Activated naive CD4-positive, alpha-beta T cell treated with anti-CD3 and anti-CD28 coated beads for 36 hours (primary cell): ENCODE data around the gene PAOX. TPM values are rescaled to one million over a fixed set of nuclear protein-coding genes. Genes with fewer than 3 reads are reported as not detected.
A peak's percentile ranks its signal among the peaks of the same experiment; 100 is the strongest.
"Not testable (repeated sequence)": the region's sequence is repeated elsewhere in the genome, so short reads cannot be mapped to it uniquely, and the experiment has no call there.

Experiments used
- CTCF ChIA-PET: fragments of 350-600 bp; sonication (Branson Sonifier 250); formaldehyde crosslinking; loops from one replicate; lab custom pipeline; 2021; ENCODE audit warnings: antibody characterized with exemption; lab: Charles Lee
- DNase-seq: peaks from one replicate; pipeline ENCODE4 v3.0.0-alpha.2; 2020
- H3K27ac Mint-ChIP-seq: one replicate; pipeline ENCODE4 v1.8.0; 2021; ENCODE audit warnings: mild to moderate bottlenecking, mixed read lengths
- H3K27me3 Mint-ChIP-seq: one replicate; pipeline ENCODE4 v1.8.0; 2021; ENCODE audit warnings: low read depth, mixed read lengths
- H3K36me3 Mint-ChIP-seq: one replicate; pipeline ENCODE4 v1.8.0; 2021; ENCODE audit warnings: low read depth, mixed read lengths
- H3K4me1 Mint-ChIP-seq: one replicate; pipeline ENCODE4 v1.8.0; 2021; ENCODE audit warnings: low read depth, mixed read lengths
- H3K4me3 Mint-ChIP-seq: one replicate; pipeline ENCODE4 v1.8.0; 2021; ENCODE audit warnings: mild to moderate bottlenecking, moderate library complexity, mixed read lengths
- H3K9me3 Mint-ChIP-seq: one replicate; pipeline ENCODE4 v1.8.0; 2021; ENCODE audit warnings: mixed read lengths
- intact Hi-C: fragments of 100-400 bp; cut with micrococcal nuclease; formaldehyde crosslinking; loops from one replicate; pipeline ENCODE4 v1.15.1; 2023
- total RNA-seq, 2 experiments: library from RNA; stranded (reverse); gene quantifications; one replicate each; pipeline ENCODE4 v1.2.3, GENCODE V29; 2021

Gene PAOX
- total RNA-seq, 2 experiments from 2014 or later: 4.4 to 5.0 TPM

DNA sequence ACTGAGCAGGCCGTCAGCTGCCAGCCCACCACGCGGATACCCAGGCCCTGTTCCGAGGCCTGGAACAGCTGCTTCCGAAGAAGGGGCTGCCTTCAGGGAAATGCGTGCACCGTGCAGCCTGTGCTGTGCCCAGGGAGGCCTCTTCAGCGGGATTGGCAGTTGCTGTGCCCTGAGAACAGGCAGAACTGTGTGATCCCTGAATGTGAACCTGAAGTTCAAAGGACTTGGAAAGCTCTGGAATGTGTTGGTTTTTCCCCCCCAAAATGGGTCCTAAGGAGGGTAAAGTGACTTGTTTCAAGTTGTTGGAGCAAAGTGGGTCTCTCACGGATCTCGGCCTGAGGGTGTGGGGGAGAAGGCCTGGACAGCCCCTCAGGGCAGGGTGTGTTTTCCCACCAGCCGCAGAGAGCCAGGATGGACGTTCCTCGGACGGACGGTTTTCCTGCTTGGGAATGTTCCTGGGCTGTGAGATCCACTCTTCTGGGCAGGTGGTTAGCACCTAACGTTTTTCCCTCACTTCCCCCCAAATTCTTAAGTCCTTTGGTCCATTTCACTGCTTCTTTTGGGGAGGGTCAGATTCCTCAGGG lies 43.3 kb downstream of the PAOX start:
- intact Hi-C loops: no loop called here
- H3K27ac Mint-ChIP-seq: no peak overlapping the region
- H3K27me3 Mint-ChIP-seq: no peaks in the 10 kb centered on the region
- H3K4me1 Mint-ChIP-seq: peaks cover 2% of the 10 kb centered on the region
- peaks cover 8% of the 10 kb centered on the region for H3K36me3 Mint-ChIP-seq
- no peak overlapping the region for H3K4me3 Mint-ChIP-seq
- H3K9me3 Mint-ChIP-seq: no peaks in the 10 kb centered on the region
- no peak for DNase-seq
- CTCF ChIA-PET: interaction anchor here (0.7 to 1.0 kb wide), 3 partner anchors 10 to 93 kb away, joined by 3 to 5 read pairs (median 4); no protein-coding TSS in a partner anchor

DNA sequence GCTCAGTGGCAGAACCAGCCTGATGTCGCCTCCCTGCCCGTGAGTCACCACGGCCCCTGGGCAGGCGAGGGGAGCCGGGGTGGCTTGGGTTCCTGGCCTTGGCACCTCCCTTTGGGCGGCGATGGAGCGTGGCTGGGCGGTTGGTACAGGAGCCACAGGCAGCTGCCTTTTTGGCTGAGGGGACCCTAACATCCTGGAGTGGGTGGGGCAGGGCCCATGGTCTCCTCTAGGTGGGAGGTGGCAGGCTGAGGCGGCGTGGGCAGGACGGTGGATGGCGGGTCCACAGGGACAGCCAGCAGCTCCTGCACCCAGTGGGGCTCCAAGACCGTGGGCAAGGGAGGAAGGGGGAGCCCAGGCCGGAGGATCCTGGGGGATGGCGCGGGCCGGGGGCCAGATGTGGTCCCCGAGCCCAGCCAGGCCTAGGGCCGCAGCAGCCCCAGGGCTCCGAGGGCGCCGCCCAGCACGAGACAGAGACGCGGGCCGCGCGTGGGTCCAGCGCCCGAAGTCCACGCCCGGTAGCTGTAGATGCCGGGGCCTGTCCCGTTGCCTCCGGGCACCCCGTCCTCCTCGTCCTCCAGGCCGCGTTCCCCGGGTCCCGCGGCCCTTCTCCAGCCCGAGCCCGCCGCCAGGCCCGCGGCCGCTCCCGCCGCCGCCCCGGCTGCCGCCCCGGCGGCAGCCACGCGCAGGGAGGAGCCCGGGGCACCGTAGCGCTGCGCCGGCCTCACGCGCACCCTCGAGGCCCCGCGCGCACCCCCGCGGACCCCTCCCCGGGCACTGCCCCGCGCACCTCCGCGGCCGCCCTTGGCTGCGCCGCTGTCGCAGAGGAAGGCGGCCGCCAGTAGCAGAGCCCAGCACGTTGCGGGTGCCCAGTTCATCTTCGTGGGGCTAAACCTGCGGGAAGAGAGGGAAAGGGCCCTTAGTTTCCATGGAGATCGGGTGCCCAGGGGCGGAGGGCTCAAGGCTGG lies 44.0 kb downstream of the PAOX start:
- intact Hi-C loops: no loop called here
- CTCF ChIA-PET: no interaction called here
- no peaks in the 10 kb centered on the region for H3K27me3 Mint-ChIP-seq
- no peak overlapping the region for H3K27ac Mint-ChIP-seq
- peak overlapping the region; percentile 41 for H3K4me3 Mint-ChIP-seq
- H3K9me3 Mint-ChIP-seq: no peaks in the 10 kb centered on the region
- peaks cover 2% of the 10 kb centered on the region for H3K4me1 Mint-ChIP-seq
- H3K36me3 Mint-ChIP-seq: peaks cover 8% of the 10 kb centered on the region
- DNase-seq: no peak

DNA sequence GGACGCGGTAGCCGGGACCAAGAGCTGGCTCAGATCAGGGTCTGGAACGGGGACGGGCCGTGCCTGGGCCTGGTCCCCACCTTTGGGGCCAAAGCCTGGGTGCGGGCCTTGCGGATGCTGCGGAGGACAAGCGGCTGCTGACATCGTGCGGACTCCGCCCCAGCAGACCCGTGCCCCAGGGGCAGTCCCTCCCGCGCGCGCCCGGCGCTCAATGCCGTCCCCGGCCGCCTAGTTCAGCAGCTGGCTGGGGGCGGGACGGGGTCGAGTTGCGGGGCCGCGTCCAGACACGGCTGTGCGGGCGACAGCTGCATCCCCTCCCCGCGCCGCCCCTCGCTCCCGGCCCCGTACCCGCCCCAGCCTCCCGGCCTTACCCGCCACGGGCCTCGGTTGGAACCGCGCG lies 45.0 kb downstream of the PAOX start:
- H3K27ac Mint-ChIP-seq, CTCF ChIA-PET, H3K9me3 Mint-ChIP-seq, H3K4me1 Mint-ChIP-seq, intact Hi-C loops, H3K36me3 Mint-ChIP-seq, H3K4me3 Mint-ChIP-seq, H3K27me3 Mint-ChIP-seq, DNase-seq: not testable (repeated sequence)

DNA sequence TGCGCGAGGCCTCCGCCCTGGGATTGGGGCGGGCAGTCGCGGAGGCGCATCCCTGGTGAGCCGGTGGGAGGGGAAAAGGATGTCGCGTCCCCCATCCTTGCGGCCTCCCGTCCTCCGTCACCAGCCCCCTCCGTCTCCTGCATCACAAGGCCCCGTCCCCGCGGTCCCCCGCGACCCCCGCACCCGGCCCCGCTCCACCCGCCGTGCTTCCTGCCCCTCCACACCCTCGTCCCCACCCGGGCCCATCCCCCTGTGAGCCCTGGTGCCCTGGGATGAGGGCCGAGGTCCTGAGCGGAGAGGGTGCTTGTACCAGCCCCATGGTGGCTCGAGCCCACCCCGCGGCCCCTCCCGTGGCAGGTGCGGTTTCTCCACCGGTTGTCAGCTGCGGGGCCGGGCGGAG lies 45.5 kb downstream of the PAOX start, which contains the start of gene SPRN:
SPRN (minus strand) TSS at position 25 of the 400 bp plus-strand sequence. CDS start 944 bp downstream, outside the sequence.
- intact Hi-C loops: not testable (repeated sequence)

DNA sequence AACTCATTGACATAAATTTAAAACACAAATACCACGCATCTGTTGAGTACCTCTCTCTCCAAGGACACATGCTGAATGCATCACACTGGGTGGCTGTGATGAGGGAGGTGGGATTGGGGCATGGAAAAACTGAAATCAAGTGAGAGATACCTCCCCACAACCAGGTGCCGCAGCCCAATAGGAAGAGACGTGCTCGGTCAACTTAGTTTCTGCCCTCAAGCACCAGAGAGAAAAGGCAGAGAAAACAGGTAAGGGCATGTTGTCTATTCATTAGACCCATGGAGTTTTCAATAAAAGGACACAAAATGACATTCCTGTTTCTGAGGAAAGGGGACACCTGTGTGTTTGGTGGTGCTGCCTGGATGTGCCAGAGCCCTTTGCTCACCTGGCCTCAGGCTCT lies 50.5 kb downstream of the PAOX start:
- H3K4me1 Mint-ChIP-seq, H3K4me3 Mint-ChIP-seq, H3K9me3 Mint-ChIP-seq, DNase-seq, H3K27me3 Mint-ChIP-seq, H3K36me3 Mint-ChIP-seq, CTCF ChIA-PET, H3K27ac Mint-ChIP-seq: not testable (repeated sequence)
- intact Hi-C loops: loop anchor here (5.0 kb wide), 1 partner anchor 143 kb away; no protein-coding TSS in a partner anchor

More for the DNA sequence above, 45.5 kb downstream of the PAOX start, which contains the start of gene SPRN:
- H3K27me3 Mint-ChIP-seq, DNase-seq, H3K4me1 Mint-ChIP-seq, H3K27ac Mint-ChIP-seq, H3K36me3 Mint-ChIP-seq, CTCF ChIA-PET, H3K9me3 Mint-ChIP-seq: not testable (repeated sequence)
- H3K4me3 Mint-ChIP-seq: peak within 1 kb of the TSS; percentile 41

DNA sequence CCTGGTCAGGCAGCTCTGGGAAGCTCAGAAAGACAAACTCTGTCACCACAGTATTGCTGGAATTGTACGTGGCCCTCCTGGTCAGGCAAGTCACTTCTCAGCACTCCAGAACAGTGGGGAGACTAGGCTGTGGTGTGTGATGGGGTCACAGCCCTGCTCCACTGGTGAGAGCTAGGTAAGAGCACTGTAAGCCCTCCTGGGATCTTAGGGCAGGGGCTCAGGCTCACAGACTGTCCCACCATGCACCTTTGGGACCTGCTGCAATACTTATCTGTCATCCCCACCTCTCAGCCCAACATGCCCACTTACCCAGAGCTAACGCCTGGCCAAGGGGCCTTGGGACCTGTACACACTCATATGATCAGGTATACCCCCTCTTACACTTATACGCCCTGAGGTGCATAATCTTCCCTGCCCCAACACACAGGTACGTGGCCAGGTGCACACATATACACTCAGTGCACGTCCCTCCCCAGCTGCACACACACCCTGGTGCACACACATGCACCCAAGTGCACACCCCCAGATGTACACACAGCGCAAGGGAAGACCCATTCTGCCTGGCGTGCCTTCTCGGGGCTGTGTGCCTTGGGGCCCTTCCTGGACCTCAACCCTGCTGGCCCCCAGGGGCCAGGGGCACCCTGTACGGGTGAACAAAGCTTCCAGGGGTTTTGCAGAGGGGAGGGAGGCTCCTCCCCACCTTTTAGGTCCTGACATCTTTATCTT lies 53.0 kb downstream of the PAOX start:
- H3K4me3 Mint-ChIP-seq, H3K36me3 Mint-ChIP-seq, DNase-seq, CTCF ChIA-PET, H3K4me1 Mint-ChIP-seq, H3K9me3 Mint-ChIP-seq, H3K27ac Mint-ChIP-seq, H3K27me3 Mint-ChIP-seq, intact Hi-C loops: not testable (repeated sequence)

DNA sequence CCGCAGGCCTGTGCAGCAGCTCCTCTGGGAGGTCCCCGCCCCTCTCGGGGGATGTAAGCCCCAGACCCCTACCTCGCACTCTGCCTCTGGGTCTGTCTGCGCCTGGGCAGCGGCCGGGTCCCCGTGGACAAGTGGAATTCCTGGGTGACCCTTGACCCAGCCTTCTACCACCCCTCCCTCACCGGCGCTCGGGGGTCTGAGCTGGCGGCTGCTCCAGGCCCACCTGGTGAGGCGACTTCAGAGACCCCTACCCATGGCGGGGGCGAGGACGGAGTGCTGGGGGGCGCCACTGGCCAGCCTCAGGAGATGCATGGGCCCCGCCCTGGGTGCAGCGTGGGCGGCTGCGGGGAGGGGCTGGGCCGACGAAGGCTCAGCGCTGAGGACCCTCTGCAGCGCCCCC lies 53.7 kb downstream of the PAOX start:
- DNase-seq, CTCF ChIA-PET, intact Hi-C loops, H3K4me1 Mint-ChIP-seq, H3K36me3 Mint-ChIP-seq, H3K9me3 Mint-ChIP-seq, H3K27ac Mint-ChIP-seq, H3K4me3 Mint-ChIP-seq, H3K27me3 Mint-ChIP-seq: not testable (repeated sequence)

DNA sequence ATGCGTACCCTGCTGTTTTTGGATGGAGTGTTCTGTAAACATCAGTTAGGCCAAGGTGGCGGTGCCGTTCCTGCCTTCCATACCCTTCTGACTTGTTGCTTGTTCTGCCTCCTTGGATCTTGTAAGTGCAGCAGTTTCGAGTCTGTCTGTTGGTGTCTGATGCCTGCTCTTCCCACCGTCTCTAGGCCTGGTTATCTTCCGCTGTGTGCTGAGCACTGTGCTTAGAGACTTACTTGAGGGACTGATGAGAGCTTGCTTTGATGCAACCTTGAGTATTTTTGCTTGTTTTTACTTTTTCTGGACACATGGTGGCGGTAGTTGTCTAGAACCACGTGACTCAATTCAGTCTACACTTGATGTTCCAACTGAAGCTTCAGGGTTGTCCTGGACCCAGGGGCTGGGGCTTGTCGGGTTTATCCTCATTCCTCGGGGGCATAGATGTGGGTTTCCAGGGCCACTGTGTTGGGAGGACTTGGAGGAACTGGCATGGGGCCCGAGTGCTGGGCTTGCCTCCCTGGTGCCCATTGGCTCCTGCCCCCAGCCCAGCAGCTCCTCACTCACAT lies 59.7 kb downstream of the PAOX start:
- Mint-ChIP-seq H3K27ac (no peak overlapping the region), H3K4me1 (peaks cover 7% of the 10 kb centered on the region), H3K9me3 (no peaks in the 10 kb centered on the region), H3K36me3 (no peaks in the 10 kb centered on the region), H3K27me3 (peaks cover 6% of the 10 kb centered on the region), H3K4me3 (no peak overlapping the region)
- intact Hi-C loops: loop anchor here (2.0 kb wide), 1 partner anchor 58 kb away; no protein-coding TSS in a partner anchor
- CTCF ChIA-PET: interaction anchor here (0.8 to 2.8 kb wide), 11 partner anchors 12 to 182 kb away, joined by 3 to 16 read pairs (median 4); partner anchors contain the start of gene SCART1
- DNase-seq: no peak

DNA sequence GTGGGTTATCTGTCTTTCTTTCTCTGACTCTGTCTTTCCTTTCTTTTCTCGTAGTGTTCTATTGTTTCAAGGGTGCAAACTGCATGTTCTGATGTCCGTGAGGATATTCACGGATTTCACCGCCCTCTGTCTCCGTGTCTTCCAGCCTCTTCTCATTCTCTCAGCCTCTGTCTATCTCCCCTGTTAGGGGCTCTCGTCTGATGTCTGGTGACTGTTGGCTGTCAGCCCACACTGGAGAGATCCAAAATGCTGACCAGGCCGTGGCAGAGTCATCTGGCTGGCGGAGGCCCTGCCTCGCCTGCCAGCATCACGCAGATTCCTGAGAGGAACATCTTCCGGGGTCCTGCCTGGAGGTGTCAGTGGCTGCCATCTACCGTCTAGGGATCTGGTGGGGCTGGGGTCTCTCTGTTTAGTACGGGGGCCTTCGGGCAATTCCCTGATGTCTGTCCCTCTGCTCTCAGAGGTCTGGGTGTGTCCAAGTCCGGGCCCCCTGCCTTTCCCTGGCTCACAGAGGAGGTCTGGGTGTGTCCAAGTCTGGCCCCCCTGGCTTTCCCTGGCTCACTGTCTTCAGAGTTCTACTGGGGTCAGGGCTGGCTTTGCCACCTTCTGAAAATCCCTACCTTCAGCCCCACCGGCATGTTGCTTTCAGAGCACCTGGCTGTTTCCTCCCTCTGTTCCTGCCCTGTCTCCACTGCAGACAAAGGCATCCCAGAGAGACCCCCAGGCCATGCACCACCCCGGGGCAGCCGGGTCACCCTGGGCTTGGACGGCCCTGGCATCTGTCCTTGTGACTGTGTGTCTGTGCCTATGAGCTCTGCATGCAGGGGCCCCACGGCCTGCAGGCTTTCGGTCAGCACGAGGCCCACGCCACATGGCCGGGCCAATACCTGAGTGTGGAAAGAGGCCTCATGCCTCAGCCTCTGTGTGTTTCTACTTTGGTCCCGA lies 60.7 kb downstream of the PAOX start:
- H3K4me1 Mint-ChIP-seq: peaks cover 7% of the 10 kb centered on the region
- no peaks in the 10 kb centered on the region for H3K36me3 Mint-ChIP-seq
- DNase-seq: no peak
- H3K27me3 Mint-ChIP-seq: peaks cover 6% of the 10 kb centered on the region
- intact Hi-C loops: loop anchor here (2.0 kb wide), 1 partner anchor 57 kb away; no protein-coding TSS in a partner anchor
- no peak overlapping the region for H3K27ac Mint-ChIP-seq
- no peak overlapping the region for H3K4me3 Mint-ChIP-seq
- CTCF ChIA-PET: interaction anchor here (0.8 to 2.8 kb wide), 10 partner anchors 13 to 181 kb away, joined by 3 to 16 read pairs (median 3); partner anchors contain the start of gene SCART1
- H3K9me3 Mint-ChIP-seq: no peaks in the 10 kb centered on the region

DNA sequence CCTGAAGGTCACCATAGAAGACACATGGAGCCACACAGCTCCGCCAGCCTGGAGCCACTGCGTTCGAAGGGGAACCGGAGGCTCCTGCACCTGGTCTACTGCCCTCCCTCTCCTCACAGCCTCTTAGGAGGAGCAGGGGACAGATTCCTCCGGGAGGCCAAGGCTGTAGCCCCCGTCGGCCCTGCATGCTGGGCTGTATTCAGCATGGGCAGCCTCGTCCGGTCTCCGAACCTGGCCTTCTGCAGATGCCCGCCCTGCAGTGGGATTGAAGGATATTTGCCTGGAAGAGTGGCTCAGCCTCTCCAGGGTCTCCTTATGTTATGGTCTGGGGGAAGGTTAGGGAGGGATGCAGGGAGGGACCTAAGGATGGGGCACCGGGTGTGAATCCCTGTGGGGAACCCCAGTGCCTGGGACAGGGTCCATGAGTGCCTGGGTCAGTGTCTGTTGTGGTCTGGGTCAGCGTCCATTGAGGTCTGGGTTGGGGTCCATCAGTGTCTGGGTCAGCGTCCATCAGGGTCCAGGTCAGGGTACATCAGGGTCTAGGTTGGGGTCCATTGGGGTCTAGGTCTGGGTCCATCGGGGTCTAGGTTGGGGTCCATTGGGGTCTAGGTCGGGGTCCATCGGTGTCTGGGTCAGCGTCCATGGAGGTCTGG lies 61.7 kb downstream of the PAOX start:
- H3K27ac Mint-ChIP-seq: no peak overlapping the region
- intact Hi-C loops: no loop called here
- CTCF ChIA-PET: interaction anchor here (0.9 kb wide), 1 partner anchor 112 kb away, joined by 3 read pairs; no protein-coding TSS in a partner anchor
- peaks cover 6% of the 10 kb centered on the region for H3K9me3 Mint-ChIP-seq
- peaks cover 4% of the 10 kb centered on the region for H3K36me3 Mint-ChIP-seq
- H3K4me1 Mint-ChIP-seq: peaks cover 7% of the 10 kb centered on the region
- no peak overlapping the region for H3K4me3 Mint-ChIP-seq
- no peak for DNase-seq
- H3K27me3 Mint-ChIP-seq: peaks cover 6% of the 10 kb centered on the region
